Superior temporal gyrus (tissue), 1 donor: Measurements from ENCODE around the gene GGT6.
"Not testable (repeated sequence)": the region's sequence is repeated elsewhere in the genome, so short reads cannot be mapped to it uniquely, and the experiment has no call there.

Experiments
- DNase-seq: peaks from one replicate; pipeline ENCODE4 v3.0.0-alpha.2; 2016; ENCODE audit errors: extremely low spot score

Gene GGT6

DNA sequence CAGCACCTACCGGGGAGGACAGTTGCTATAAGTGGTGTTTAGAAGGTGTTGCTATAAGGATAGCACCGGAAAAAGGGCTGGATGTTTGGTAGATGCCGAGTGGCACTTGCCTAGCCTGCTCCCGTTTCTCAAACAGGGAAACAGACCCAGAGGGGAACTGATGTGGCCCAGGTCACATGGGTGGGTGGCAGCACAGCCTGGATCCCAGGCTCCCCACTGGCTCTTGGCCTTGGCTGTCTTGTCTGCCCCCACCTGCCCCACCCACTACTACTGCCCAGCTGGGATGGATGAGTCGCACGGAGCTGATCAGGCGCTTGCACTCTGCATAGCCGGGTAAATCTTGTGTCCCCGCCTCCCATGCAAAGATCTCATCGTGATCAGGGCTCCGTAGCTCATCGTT is 31.2 kb upstream of the GGT6 start:
- no peak for DNase-seq

- no peak for DNase-seq
Observed at GRCh38 chr17:4590981-4591453, 30.6 kb upstream of the GGT6 start.

DNA sequence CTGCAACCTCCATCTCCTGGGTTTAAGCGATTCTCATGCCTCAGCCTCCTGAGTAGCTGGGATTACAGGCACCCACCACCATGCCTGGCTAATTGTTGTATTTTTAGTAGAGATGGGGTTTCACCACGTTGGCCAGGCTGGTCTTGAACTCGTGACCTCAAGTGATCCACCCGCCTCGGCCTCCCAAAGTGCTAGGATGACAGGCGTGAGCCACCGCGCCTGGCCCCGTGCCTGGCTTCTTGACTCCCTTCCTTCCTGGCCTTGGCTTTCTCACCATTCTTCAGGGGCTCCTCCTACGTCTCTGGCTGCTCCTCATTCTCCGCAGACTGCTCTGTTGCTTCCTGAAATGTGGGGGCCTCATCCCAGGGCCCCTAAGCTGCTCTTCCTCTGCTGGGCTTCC is 29.7 kb upstream of the GGT6 start:
- DNase-seq, result not testable (repeated sequence)

DNA sequence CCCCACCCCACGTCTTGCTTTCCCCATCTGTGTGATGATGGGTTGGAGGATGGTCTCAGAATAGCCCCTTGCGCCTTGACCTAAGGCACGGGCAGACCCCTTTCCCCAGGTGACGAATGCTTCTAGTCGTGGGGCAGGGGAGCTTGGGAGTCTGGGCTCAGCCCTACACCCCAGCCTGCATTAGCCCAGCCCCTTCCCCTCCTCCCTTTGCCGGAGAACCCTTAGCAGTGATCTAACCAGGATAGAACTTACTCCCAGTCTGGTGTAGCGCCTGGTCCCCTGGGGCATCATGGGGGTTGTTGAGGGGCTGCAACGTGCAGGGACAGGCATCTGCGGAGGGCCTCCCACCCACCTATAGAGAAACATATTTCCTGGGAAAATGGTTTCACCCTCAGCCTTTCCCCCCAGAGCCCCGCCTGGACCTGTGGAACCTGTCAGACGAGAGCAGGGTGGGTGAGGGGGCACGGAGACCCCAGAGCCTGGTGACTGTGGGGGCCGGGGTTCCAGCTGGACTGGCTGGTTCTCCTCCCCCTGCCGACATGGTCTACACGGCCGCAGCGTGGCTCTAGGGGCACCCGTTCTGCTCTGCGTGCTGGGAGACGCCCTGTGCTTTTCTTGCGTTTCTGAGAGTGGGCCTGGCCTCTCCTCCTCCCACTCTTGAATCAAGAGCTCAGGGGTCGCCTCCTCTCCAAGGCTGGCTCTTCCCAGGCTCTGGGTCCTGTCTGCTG is 28.7 kb upstream of the GGT6 start:
- DNase-seq, result no peak

DNA sequence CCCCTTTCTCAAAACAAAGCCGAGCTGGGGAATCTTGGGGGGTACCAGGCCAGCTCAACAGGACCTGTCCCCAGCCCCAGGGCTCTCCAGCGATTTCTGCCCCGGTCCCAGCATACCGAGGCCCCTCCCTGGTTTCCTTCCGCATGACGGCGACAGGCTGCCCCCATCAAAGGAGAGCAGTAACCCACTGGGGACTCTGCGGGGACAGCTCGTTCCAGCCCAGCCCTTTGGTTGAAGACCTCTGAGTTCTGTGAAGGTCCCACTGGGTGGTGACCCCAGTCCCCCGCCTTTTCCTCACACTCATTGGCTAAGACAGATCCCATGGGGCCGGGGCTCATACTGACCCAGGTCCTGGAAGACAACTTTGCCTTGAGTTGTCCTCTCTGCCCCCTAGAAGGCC is 28.0 kb upstream of the GGT6 start:
- no peak for DNase-seq

- DNase-seq, result no peak
Observed at GRCh38 chr17:4587803-4588202, 27.4 kb upstream of the GGT6 start.

DNA sequence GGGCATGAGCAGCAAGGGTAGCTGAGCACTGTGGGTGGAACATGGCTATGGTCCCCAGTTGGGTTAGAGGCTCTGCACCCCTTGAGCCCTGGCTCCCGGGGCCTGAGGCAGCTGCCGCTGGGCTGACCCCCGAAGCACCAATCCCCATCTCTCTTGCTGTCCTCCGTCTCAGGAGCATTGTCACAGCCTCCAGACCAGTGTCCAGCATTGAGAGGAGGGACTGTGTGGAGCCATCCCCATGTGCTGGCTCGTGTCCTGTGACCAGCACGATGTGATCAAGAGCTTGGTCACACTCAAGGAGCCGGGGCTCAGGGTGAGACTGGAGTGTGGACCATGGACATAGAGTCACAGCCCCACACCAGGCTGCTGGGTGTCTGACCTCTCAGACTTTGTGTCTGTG is 26.8 kb upstream of the GGT6 start:
- DNase-seq, result no peak

- no peak for DNase-seq
Observed at GRCh38 chr17:4586043-4586442, 25.7 kb upstream of the GGT6 start.

DNA sequence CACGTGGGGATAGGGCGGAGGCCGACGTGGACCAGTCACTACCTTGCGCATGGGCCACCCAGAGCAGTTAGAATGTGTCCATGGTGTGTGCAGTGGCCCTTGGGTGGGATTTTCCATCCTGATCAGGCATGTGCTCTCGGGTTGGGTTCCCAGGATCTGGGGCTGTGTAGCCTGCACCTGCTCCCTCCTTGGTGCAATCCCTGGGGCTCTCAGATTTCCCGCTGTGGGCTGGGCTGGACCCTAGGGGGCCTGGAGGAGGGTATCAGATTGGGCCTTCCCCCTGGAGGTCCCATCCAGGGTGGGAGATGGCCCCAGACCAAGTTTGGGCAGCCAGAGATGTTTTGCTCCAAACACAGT is 25.2 kb upstream of the GGT6 start:
- DNase-seq, result no peak

DNA sequence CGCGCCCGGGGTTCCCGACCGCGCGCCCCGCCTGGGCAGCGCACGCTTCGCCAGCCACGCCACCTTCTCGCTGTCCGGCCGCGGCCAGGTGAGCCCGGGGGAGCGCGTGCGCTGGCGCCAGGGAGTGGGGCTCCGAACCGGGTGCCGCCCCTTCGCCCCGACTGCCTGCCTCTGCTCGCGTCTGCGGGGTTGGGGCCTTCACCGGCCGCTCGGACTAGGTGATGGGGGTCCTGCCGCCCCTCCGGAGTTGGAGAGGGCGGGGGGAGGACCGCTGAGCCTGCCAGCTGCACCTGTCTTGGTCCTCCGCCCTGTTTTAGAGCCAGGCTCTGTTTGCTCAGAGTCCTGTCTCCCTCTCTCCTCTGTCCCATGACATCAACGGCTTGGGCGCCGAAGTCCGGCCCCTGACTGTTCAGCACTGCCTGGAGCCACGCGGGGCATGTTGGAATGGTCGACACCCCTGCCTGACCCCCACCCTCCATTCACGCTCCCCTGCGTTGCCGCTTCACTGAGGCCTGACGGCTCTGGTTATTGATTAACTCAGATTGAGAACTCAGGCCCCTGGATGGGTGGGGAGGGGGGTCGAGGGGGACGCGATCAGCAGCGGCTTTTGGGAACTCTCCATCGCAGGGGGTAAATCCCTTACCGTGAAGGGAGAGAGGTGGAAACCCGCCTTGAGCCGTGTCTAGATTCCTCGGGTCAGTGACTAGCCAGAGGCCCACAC is 24.7 kb upstream of the GGT6 start:
- no peak for DNase-seq

GRCh38 chr17:4584101-4584916 is 23.9 kb upstream of the GGT6 start, which contains the start of gene SMTNL2:
SMTNL2 (plus strand) TSS chr17:4584529; CDS start chr17:4584606, 77 bp downstream.
- no peak for DNase-seq

GRCh38 chr17:4583782-4584100 is 23.4 kb upstream of the GGT6 start:
- DNase-seq, result no peak

DNA sequence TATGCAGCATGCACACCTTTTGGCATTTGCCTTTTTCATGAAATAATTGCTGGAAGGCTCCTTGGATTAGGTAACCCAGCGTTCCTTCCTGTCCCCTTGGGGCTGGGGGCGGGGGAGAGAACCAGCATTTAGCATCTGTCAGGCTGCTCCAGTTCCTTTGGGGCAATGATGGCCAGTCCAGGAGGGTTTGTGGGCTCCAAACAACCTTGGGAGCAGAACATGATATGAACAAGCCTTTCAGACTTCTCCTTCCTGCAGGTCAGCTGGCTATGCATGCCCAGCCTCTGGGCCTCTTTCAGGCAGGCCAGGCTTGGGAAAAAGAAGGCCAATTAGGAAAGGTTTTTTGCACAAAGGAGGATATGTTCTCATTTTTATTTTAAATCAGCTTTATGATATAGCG is 22.8 kb upstream of the GGT6 start:
- DNase-seq, result no peak

GRCh38 chr17:4582691-4583090 is 22.3 kb upstream of the GGT6 start:
- no peak for DNase-seq

DNA sequence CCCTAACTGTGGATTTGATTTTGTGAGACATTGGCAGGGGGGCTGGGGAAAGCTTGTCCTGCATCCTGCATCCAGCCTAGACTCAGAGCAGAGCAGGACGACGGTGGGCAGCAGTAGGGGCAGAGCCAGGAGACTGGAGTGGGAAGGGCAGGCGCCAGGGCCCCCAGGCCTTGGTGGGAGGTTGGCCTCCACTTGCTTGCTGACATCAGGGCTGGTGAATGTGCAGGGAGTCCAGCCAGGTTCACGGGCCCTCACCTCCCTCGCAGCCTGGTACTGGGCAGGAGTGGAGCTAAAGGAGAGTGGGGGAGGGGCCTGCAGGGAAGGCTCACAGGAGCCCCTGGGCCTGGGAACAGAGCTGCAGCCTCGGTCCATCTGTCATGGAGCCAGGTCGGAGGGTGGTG is 21.7 kb upstream of the GGT6 start:
- no peak for DNase-seq

DNA sequence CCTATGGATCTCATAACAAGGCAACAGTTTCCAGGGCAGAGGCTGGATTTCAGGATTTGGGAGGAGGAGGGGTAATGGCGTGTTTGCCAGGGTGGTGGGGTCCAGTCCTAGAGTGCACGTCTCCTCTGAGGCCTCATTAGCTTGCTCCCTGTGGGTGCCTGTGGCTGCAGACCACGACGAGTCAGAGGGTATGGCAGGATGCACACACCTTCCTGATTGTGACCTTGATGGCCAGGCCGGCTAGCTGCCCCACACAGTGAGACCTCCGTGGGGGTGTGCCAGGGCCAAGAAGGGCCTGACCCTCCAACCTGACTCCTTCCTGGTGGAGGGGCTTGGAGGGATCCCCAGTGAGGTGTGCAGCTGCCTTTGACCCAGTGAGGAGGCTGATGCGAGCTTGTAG is 19.9 kb upstream of the GGT6 start:
- DNase-seq, result no peak

GRCh38 chr17:4579678-4580077 is 19.3 kb upstream of the GGT6 start:
- DNase-seq, result no peak

DNA sequence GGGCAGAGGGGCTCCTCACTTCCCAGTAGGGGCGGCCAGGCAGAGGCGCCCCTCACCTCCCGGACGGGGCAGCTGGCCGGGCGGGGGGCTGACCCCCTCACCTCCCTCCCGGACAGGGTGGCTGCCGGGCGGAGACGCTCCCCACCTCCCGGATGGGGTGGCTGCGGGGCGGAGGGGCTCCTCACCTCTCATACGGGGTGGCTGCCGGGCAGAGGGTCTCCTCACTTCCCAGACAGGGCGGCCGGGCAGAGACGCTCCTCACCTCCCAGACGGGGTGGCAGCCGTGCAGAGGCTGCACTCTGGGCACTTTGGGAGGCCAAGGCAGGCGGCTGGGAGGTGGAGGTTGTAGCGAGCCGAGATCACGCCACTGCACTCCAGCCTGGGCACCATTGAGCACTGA is 18.0 kb upstream of the GGT6 start:
- not testable (repeated sequence) for DNase-seq

GRCh38 chr17:4577386-4577993 is 17.1 kb upstream of the GGT6 start:
- DNase-seq, result no peak

DNA sequence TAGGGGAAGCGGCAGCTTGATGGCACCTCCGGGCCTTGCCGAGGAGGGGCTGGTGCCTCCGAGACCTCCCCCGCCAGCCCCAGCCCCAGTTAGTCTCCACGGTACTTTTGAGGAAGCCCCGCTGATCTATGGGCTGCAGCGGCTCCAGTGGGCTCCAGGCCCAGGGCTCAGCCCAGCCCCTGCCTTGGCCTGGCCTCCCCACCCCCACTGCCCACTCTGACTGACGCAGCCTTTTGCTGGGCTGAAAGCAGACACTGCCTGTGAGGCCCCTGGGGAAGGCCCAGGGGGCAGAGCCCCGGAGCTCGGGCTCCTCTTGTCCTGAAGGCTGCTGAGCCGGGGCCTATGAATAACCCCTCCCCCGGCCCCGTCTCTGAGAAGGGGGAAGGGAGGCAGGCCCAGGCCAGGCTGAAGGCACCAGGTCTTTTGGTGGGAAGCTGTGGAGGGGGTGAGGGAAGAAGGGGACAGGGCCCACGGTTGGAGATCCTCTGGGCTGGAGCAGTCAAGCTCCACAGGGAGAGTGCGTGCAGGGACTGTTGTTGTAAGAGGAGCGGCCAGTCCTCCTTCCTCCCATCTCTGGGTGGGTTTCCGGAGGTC is 16.4 kb upstream of the GGT6 start:
- DNase-seq, result no peak

GRCh38 chr17:4576161-4576558 is 15.8 kb upstream of the GGT6 start:
- no peak for DNase-seq
